RPMI7951 (cell line): Measurements from ENCODE around the gene PRDM7. TPM values are rescaled to one million over a fixed set of nuclear protein-coding genes. Genes with fewer than 3 reads are reported as not detected.
A peak's percentile ranks its signal among the peaks of the same experiment; 100 is the strongest.
"Not testable (repeated sequence)": the region's sequence is repeated elsewhere in the genome, so short reads cannot be mapped to it uniquely, and the experiment has no call there.

Experiments used
- DNase-seq: peaks from one replicate; pipeline ENCODE4 v3.0.0-alpha.2; 2012; ENCODE audit warnings: low read depth
- total RNA-seq: library from RNA; depleted of rRNA; stranded (reverse); fragments of >200 nt; shearing (Covaris generic); gene quantifications from 2 replicates; pipeline ENCODE4 v1.2.3, GENCODE V29; 2014; rRNA removed

Gene PRDM7
- total RNA-seq: not detected in 2 replicates

GRCh38 chr16:90077240-90077756 is at the start of gene PRDM7:
Gene PRDM7, minus strand, starts transcription at chr16:90077331. Its CDS starts 1,421 bp downstream, at chr16:90075910.
- DNase-seq: peak; percentile 93

DNA sequence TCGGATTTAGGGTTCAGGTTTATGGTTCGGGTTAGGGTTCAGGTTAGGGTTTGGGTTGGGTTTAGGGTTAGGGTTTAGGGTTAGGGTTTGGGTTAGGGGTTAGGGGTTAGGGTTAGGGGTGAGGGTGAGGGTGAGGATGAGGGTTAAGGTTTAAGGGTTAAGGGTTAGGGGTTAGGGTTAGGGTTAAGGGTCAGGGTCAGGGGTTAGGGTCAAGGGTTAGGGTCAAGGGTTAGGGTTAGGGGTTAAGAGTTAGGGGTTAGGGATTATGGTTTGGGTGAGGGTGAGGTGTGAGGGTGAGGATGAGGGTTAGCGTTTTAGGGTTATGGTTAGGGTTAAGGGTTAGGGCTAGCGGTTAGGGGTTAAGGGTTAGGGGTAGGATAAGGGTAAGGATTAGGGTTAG is 44.7 kb upstream of the PRDM7 start:
- DNase-seq: not testable (repeated sequence)

- not testable (repeated sequence) for DNase-seq
These were observed 30.5 kb upstream of the PRDM7 start for GRCh38 chr16:90107617-90108016.

DNA sequence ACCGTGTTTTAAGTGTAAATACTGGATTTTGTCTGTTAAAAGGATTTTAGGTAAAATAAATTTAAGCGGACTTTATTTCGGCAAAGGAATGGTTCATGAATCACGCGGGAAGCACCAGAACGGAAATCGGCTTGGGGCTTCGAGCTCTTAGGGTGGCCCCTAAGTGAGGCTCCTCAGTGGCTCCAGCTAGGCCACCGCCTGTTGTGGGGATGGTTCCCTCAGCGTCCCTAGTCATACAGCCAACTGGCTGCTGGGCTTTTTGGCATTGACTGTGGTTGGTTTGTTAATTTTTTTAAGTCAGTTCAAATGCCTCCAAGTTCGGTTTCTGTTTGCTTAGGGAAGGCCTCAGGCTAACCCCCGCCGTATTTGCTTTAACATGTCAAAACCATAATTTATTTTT is 29.9 kb upstream of the PRDM7 start:
- DNase-seq: not testable (repeated sequence)

- not testable (repeated sequence) for DNase-seq
These were observed 29.1 kb upstream of the PRDM7 start for GRCh38 chr16:90106271-90106670.

DNA sequence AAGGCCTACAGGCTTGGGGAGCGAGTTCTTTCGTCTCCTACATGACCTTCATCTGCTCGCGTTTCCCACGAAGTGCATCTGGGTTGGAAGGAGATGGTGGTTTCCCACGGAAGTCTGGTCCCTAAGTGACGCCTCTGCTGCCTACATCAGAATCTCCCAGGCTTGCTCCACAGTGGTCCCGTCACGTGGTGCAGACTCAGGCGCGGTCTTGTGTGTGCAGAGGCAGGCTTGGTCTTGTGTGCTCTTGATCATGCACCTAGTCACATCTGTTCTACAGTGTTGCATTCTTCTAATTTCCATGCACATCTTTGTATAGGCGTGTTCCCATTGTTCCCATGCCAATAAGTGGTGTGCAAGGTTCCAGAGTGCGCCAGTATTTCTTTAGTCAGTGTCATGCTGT is 27.6 kb upstream of the PRDM7 start:
- not testable (repeated sequence) for DNase-seq

GRCh38 chr16:90102086-90102884 is 25.2 kb upstream of the PRDM7 start:
- DNase-seq: not testable (repeated sequence)

DNA sequence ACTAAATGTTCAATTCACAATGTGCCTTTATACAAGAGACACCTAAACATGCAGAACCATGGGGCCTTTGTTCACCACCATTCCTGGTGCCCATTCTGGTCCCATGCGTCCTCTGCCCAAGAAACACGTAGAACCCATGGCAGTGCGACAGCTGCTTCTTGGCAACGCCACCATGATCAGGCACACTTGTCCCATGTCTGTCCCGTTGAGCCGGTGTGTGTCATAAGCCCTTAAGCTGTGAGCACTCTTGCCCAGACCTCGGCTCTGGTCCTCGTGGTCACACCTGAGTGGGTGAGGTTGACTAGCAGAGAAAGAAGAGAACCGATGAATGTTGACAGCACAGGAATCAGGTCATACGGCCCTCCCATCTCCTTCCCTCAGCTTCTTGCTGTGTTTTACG is 24.2 kb upstream of the PRDM7 start:
- DNase-seq: not testable (repeated sequence)

- not testable (repeated sequence) for DNase-seq
These were observed 23.7 kb upstream of the PRDM7 start for GRCh38 chr16:90100790-90101189.

DNA sequence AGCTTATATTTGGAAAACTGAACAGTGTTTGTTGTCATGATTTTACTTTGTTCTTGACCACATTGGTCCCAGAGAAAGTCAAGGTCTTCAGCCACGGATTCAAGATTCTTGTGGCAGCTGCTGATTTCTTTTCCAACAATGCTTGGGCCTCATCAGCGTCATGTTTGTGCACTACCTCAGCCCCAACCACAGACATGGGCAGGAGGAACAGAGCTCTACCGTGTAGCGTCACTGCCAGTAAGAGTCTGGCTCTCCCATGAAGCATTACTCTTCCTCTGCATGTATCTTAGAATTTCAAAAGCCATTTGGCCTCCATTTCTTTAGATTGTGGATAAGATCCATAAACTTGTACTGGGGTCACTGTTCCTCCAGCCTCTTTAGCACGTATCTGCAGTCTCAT is 23.1 kb upstream of the PRDM7 start:
- DNase-seq: not testable (repeated sequence)

GRCh38 chr16:90098936-90099335 is 21.8 kb upstream of the PRDM7 start:
- not testable (repeated sequence) for DNase-seq

- not testable (repeated sequence) for DNase-seq
These were observed 20.0 kb upstream of the PRDM7 start for GRCh38 chr16:90097010-90097684.

DNA sequence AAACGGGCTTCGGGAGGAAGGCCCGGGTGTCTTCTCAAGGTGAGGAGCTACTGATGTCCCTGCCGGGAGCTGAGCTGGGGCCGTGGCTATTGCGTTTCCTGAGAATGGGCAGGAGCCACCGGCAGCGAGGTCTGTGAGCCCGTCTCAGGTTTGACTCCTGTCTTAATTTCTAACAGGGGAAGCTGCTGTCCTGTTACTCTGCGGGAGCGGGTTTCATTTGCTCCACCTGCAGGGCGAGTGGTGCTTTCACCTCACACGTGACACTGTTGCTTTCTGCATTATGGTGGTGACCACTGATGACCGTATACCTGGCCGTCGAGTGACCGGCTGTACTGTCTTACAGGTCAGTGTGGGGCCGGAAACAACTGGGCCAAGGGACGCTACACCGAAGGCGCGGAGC is 17.7 kb upstream of the PRDM7 start:
- not testable (repeated sequence) for DNase-seq

DNA sequence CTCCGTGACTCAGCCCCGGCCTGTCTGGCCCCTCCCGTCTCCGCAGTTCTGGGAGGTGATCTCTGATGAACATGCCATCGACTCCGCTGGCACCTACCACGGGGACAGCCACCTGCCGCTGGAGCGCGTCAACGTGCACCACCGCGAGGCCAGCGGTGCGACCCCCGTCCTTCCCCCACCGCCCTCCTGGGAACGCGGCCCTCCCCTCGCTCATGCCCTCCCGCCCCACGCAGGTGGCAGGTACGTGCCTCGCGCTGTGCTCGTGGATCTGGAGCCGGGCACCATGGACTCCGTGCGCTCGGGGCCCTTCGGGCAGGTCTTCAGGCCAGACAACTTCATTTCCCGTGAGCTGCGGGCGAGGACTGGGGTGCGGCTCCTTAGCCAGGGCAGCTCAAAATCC is 17.2 kb upstream of the PRDM7 start:
- not testable (repeated sequence) for DNase-seq

GRCh38 chr16:90093799-90094198 is 16.7 kb upstream of the PRDM7 start:
- DNase-seq: not testable (repeated sequence)

GRCh38 chr16:90092781-90093180 is 15.7 kb upstream of the PRDM7 start:
- not testable (repeated sequence) for DNase-seq

DNA sequence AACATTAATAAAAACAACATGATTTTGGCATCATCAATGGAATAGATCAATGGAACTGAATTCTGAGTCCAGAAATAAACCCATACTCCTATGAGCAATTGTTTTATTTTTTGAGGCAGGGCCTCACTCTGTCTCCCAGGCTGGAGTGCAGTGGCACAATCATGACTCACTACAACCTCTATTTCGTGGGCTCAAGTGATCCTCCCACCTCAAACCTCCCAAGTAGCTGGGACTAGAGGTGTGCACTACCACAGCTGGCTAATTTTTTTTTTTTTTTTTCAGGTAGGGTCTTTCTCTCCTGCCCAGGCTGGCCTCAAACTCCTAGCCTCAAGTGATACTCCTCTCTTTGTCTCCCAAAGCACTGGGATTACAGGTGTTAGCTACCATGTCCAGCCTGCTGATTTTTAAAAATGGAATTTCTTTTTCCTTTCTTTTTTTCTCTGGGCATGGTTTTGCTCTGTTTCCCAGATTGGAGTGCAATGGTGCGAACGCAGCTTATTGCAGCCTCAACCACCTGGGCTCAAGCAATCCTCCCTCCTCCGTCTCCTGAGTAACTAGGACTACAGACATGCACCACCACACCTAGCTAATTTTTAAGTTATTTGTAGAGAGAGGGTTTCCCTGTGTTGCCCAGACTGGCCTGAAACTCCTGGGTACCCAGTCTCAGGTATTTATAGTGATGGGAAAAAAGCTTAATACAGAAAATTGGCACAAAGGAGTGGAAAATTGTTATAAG is 7.3 kb upstream of the PRDM7 start:
- DNase-seq: no peak

DNA sequence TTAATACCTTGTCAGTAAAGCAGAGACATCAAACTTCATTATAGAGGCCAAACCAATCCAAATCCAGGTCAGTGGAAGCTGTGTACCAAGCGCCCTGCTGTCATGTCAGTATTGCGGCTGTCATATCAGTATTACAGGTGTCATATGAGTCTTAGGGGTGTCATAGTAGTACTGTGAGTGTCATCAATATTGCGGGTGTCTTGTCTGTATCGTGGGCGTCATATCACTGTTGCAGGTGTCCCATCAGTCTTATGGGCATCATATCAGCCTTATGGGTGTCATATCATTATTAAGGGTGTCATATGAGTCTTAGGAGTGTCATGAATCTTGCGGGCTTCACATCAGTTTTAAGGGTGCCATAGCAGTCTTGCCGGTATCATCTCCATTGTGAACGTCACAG is 6.0 kb upstream of the PRDM7 start:
- no peak for DNase-seq

GRCh38 chr16:90081606-90081970 is 4.5 kb upstream of the PRDM7 start:
- DNase-seq: no peak

- DNase-seq: no peak
These were observed 1.4 kb upstream of the PRDM7 start for GRCh38 chr16:90078579-90078895.

DNA sequence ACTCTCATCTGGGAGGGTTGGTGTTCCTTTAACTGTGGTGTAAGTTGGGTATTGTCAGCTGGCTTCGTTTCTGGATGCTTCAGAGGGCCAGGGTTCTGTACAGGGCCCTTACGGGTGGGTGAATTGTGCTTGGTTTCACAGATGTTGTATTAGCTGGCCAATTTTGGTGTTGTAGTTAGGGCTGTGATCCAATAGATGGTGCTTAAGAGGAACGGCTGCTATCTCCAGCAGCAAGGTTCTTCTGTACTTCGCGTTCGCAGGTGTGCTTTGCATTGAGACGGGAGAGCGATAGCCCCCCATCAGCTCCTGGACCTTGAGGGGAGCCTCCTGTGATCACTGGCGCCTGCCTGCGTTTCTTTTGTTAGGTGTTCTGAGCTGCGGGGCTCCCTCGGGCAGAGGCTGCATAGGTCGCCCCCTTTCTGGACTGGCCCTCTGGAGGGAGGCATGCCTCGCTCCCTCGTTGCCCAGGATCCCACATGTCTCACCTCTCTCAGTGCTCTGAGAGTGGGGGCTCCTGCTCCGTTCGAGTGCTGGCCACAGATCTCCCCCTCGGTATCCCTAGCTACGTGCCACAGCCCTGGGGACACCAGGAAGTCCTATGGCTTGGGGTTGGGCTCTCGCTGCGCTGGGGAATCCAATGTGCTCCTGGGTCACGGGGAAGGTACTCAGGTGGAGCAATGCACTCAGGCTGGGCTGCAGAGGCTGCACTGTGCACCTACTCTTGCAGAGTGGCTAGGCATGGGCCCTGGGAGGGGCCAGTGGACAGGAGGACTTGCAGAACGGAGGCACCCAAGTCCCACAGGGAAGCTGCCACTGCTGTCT is 837 bp upstream of the PRDM7 start:
- DNase-seq: peak; percentile 49
